Fibroblast of mammary gland (primary cell): ENCODE data around the gene EDN3.

Source experiments
- DNase-seq: peaks from one replicate; pipeline ENCODE4 v3.0.0-alpha.2; 2010; ENCODE audit warnings: low read depth
- H3K4me3 ChIP-seq: 2 replicates; pipeline ENCODE4 v1.5.1; 2011; ENCODE audit warnings: low read depth, mild to moderate bottlenecking, low read length, moderate library complexity; ENCODE audit not compliant: control insufficient read depth
- CTCF ChIP-seq: conservative IDR thresholded peaks from 2 replicates; pipeline ENCODE4 v1.5.1; 2011; ENCODE audit warnings: low read depth, low read length, inconsistent platforms; ENCODE audit not compliant: control insufficient read depth, insufficient read depth

The EDN3 gene

GRCh38 chr20:59359906-59360725 is 59.7 kb downstream of the EDN3 start:
- DNase-seq, result no peak
- TF ChIP-seq CTCF, result no peak
- H3K4me3 ChIP-seq, result no peak overlapping the region

- TF ChIP-seq CTCF, result no peak
- H3K4me3 ChIP-seq, result no peak overlapping the region
- no peak for DNase-seq
Observed at GRCh38 chr20:59360934-59361333, 60.5 kb downstream of the EDN3 start.

GRCh38 chr20:59361411-59361810 is 61.0 kb downstream of the EDN3 start:
- no peak overlapping the region for H3K4me3 ChIP-seq
- no peak for DNase-seq
- TF ChIP-seq CTCF, result no peak

- no peak overlapping the region for H3K4me3 ChIP-seq
- TF ChIP-seq CTCF, result no peak
- DNase-seq, result no peak
Observed at GRCh38 chr20:59363101-59363500, 62.7 kb downstream of the EDN3 start.

- H3K4me3 ChIP-seq, result no peak overlapping the region
- no peak for DNase-seq
- TF ChIP-seq CTCF, result no peak
Observed at GRCh38 chr20:59364611-59365010, 64.2 kb downstream of the EDN3 start.

- DNase-seq, result no peak
- no peak for TF ChIP-seq CTCF
- H3K4me3 ChIP-seq, result no peak overlapping the region
Observed at GRCh38 chr20:59365611-59366285, 65.3 kb downstream of the EDN3 start.
